ENCODE data around the gene CLNK. TPM values are rescaled to one million over a fixed set of nuclear protein-coding genes. Genes with fewer than 3 reads are reported as not detected.

CLNK gene
- total RNA-seq, 1 experiment from 2014 or later, result not detected

- TF ChIP-seq SRF (IDR thresholded peaks at IDR 0.05; ENCODE audit: low read depth) (peak; percentile 16; the same call in 1 of the 2 replicates), RAD21 (IDR thresholded peaks at IDR 0.05; ENCODE audit: low read depth) (peak; percentile 88), ELF1 (IDR thresholded peaks at IDR 0.05; ENCODE audit: borderline replicate concordance, low read depth) (no peak), POLR2A (IDR thresholded peaks at IDR 0.05; ENCODE audit: borderline replicate concordance, extremely low read depth, insufficient read depth, insufficient read length) (no peak), SP1 (IDR thresholded peaks at IDR 0.05; ENCODE audit: low read depth) (no peak), CEBPB (IDR thresholded peaks at IDR 0.05; ENCODE audit: low read depth) (peak; percentile 64), CBX3 (IDR thresholded peaks at IDR 0.05; ENCODE audit: low read depth) (peak; percentile 40; the same call in 1 of the 2 replicates), ATF3 (IDR thresholded peaks at IDR 0.05) (no peak)
Measured at GRCh38 chr4:10554694-10555093, 129.9 kb downstream of the CLNK start (continued).

GRCh38 chr4:10554121-10554520 lies 130.4 kb downstream of the CLNK start:
- DNase-seq (ENCODE audit: low read depth, low spot score) (no peak), ATAC-seq (no peak)
- H3K9me3 ChIP-seq (ENCODE audit: control insufficient read depth in 1 of 2, insufficient read depth in 1 of 2, low read depth in 1 of 2, low read length in 2 of 2), result no peaks in the 10 kb centered on the region
- H3K36me3 ChIP-seq (ENCODE audit: control insufficient read depth in 1 of 2, insufficient read depth in 2 of 2, low read length in 2 of 2), result no peaks in the 10 kb centered on the region
- no peak overlapping the region for H3K4me3 ChIP-seq (replicated peaks in 1 of 2; ENCODE audit: low read depth in 1 of 2, low read length in 2 of 2)
- peaks cover 3 to 5% of the 10 kb centered on the region in 2 experiments; a peak in 2 of 4 replicates for H3K4me1 ChIP-seq (ENCODE audit: control insufficient read depth in 1 of 2, insufficient read depth in 2 of 2, low read length in 2 of 2)
- H4K20me1 ChIP-seq (ENCODE audit: insufficient read depth), result no peaks in the 10 kb centered on the region
- peak overlapping the region; percentile 57; the same call in 1 of the 2 replicates for H3K4me2 ChIP-seq (ENCODE audit: low read length)
- TF ChIP-seq ZNF274 (IDR thresholded peaks at IDR 0.05; ENCODE audit: low read depth, low read length) (no peak), ZFX (IDR thresholded peaks at IDR 0.05) (no peak), FOSL1 (IDR thresholded peaks at IDR 0.05; ENCODE audit: low read depth) (no peak)
- H3K27ac ChIP-seq (ENCODE audit: low read depth, low read length), result no peak overlapping the region
- ChIA-PET CTCF (interaction anchor here (1.4 kb wide), 1 partner anchor 383 kb away, joined by 4 read pairs; no protein-coding TSS in a partner anchor), RAD21 (ENCODE audit: low non-redundant PET in 1 of 2, low total read pairs in 2 of 2, uncharacterized antibody in 2 of 2, unreplicated experiment in 2 of 2) (no interaction called here), POLR2A (no interaction called here)
- intact Hi-C loops (cut with micrococcal nuclease), result no loop called here
- no peak overlapping the region for H3K9ac ChIP-seq (ENCODE audit: low read length)
- H3K27me3 ChIP-seq (ENCODE audit: insufficient read depth, low read length), result no peaks in the 10 kb centered on the region
- no peaks in the 10 kb centered on the region for H3K9me2 ChIP-seq (ENCODE audit: insufficient read depth)
- H2AFZ ChIP-seq (ENCODE audit: low read depth, low read length, poor library complexity, severe bottlenecking), result peak overlapping the region; percentile 76
- no TSS peak for BruUV-seq (replicated peaks)
- no peaks in the 10 kb centered on the region for H3K79me2 ChIP-seq (ENCODE audit: insufficient read depth, low read length)

Measured in HCT116 (cell line).